Gastroesophageal sphincter (tissue), 4 donors: ENCODE data around the gene RIMS1. TPM values are rescaled to one million over a fixed set of nuclear protein-coding genes. Genes with fewer than 3 reads are reported as not detected.

Source experiments
- ATAC-seq: fragments of 150-250 bp; one replicate; pipeline ENCODE4 v1.9.1; 2016; ENCODE audit warnings: mild to moderate bottlenecking, moderate library complexity
- H3K27ac ChIP-seq, 4 donors: fragments of 200-600 bp; sonication (generic) in 3 of 4; 1 replicate in 3 of 4; 2 replicates in 1 of 4; pipeline ENCODE4 v1.5.1; 2016 to 2019
- H3K27me3 ChIP-seq: fragments of 200-600 bp; sonication (generic); one replicate; pipeline ENCODE4 v1.5.1; 2019
- H3K36me3 ChIP-seq, 2 donors: fragments of 200-600 bp; sonication (generic); one replicate each; pipeline ENCODE4 v1.5.1; 2019; ENCODE audit warnings: control low read depth in 1 of 2
- H3K4me1 ChIP-seq, 3 donors: fragments of 200-600 bp; sonication (generic); 1 replicate in 2 of 3; 2 replicates in 1 of 3; pipeline ENCODE4 v1.5.1; 2016 to 2019; ENCODE audit warnings: control low read depth in 2 of 3
- H3K4me3 ChIP-seq, 2 donors: fragments of 200-600 bp; sonication (generic); one replicate each; pipeline ENCODE4 v1.5.1; 2019; ENCODE audit warnings: mild to moderate bottlenecking in 1 of 2, moderate library complexity in 1 of 2
- H3K9me3 ChIP-seq, 3 donors: fragments of 200-600 bp; sonication (generic); one replicate each; pipeline ENCODE4 v1.5.1; 2017 to 2019; ENCODE audit warnings: control low read depth in 2 of 3
- CTCF ChIP-seq, 4 experiments: fragments of 200-600 bp in 2 of 4; fragments of 450-650 bp in 2 of 4; sonication (generic) in 1 of 4; IDR thresholded peaks; one replicate each; pipeline ENCODE4 v1.5.1; 2017 to 2019; ENCODE audit warnings: antibody characterized with exemption in 4 of 4, mild to moderate bottlenecking in 2 of 4, moderate library complexity in 2 of 4
- EP300 ChIP-seq: sonication (generic); formaldehyde crosslinking; IDR thresholded peaks from one replicate; pipeline ENCODE4 v1.6.1; 2017; ENCODE audit warnings: antibody characterized with exemption, mild to moderate bottlenecking
- POLR2A ChIP-seq, 2 donors: fragments of 450-650 bp; IDR thresholded peaks; one replicate each; pipeline ENCODE4 v1.6.1; 2017; ENCODE audit warnings: antibody characterized with exemption in 2 of 2, mild to moderate bottlenecking in 2 of 2, moderate library complexity in 1 of 2
- POLR2AphosphoS5 ChIP-seq: sonication (generic); formaldehyde crosslinking; IDR thresholded peaks from one replicate; pipeline ENCODE4 v1.6.1; 2017; ENCODE audit warnings: antibody characterized with exemption
- WGBS, 2 donors: methylation state at CpG; one replicate each; pipeline ENCODE4 v1.1.5; 2018; ENCODE audit warnings: low coverage in 1 of 2; 5-methylcytosine and 5-hydroxymethylcytosine counted together
- total RNA-seq, 4 donors: library from RNA; depleted of rRNA; stranded (reverse); fragments of >200 nt; gene quantifications; one replicate each; pipeline ENCODE4 v1.1.0, GENCODE V29; 2016

The RIMS1 gene
- total RNA-seq, 4 donors from 2014 or later, result 9.3 to 66.5 (median 17.7) TPM

DNA sequence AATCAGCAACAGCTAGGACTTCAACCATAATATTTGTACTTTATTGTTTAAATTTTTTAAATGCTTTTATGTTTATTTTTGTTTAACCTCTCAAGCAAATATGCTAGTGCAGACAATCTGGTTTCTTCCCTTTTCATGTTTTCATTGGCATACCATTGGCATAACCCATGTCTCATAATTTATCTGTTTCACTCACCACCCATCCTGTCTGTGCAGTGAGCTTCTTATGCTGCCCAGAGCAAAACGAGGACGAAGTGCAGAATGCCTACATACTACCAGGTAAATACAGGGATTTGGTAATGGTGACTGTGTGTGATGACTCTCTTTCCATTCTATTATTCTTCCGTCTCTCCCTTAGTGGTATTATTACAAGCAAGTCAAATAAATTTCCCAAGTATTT, 374.1 kb downstream of the RIMS1 start:
- TF ChIP-seq CTCF (IDR thresholded peaks at IDR 0.05) (no peak), POLR2AphosphoS5 (no peak), POLR2A (IDR thresholded peaks at IDR 0.05) (no peak), EP300 (no peak)
- no peak for ATAC-seq
- 33 to 74% methylated on average over 2 to 3 of the region's 3 CpGs for WGBS, 2 donors

DNA sequence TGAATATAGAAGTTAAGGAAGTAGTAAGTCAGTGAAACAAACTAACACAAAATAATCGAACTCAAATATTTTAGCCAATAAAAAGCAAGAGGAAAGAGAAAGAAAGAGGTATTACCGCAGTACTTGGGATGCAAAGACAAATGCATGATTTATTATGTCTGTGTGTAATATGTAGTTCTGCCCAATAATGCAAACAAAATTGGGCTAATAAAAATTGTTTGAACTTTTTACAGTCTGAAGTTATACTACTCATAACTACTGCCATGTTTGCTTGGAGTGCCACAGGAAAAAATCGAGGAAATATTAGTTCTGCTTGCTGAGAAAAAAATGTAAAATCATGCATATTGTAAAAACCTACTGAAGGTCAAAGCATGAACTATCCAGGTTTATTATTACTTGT, 375.2 kb downstream of the RIMS1 start:
- TF ChIP-seq CTCF (IDR thresholded peaks at IDR 0.05) (no peak), POLR2AphosphoS5 (no peak), POLR2A (IDR thresholded peaks at IDR 0.05) (no peak), EP300 (no peak)
- WGBS, 2 donors, result 81 to 86% methylated on average over 3 of the region's 3 CpGs
- Histone ChIP-seq H3K36me3 (no peaks in the 10 kb centered on the region), H3K4me1 (no peaks in the 10 kb centered on the region), H3K9me3 (no peaks in the 10 kb centered on the region), H3K4me3 (no peak overlapping the region), H3K27ac (no peak overlapping the region), H3K27me3 (no peaks in the 10 kb centered on the region)
- ATAC-seq, result no peak

More for the DNA sequence above, 374.1 kb downstream of the RIMS1 start:
- H3K9me3 ChIP-seq, result no peaks in the 10 kb centered on the region
- no peak overlapping the region for H3K4me3 ChIP-seq
- no peaks in the 10 kb centered on the region for H3K27me3 ChIP-seq
- no peaks in the 10 kb centered on the region for H3K4me1 ChIP-seq
- H3K36me3 ChIP-seq, result no peaks in the 10 kb centered on the region
- no peak overlapping the region for H3K27ac ChIP-seq

DNA sequence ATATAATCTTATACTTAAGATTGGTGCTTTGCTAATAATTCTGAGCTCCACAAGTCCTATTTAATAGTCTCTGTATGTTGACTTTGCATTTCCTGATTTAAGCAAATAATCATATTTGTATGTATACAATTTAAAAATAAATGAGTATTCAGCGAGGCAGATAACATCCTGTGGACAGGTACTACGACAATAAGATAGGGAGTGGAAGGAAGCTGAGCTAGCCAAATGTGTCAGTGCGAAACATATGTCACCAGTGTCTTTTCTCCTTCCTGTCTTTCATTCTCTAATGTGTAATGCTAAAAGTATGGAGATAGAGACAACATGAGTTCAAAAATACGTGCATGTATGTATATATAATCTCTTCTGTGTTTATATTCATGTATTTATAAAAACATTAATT, 375.9 kb downstream of the RIMS1 start:
- Histone ChIP-seq H3K27ac (no peak overlapping the region), H3K9me3 (no peaks in the 10 kb centered on the region), H3K36me3 (no peaks in the 10 kb centered on the region), H3K27me3 (no peaks in the 10 kb centered on the region), H3K4me1 (no peaks in the 10 kb centered on the region), H3K4me3 (no peak overlapping the region)
- no peak for ATAC-seq
- WGBS, 2 donors, result 43 to 74% methylated on average over 4 of the region's 4 CpGs
- TF ChIP-seq POLR2A (IDR thresholded peaks at IDR 0.05), result no peak
- no peak for TF ChIP-seq CTCF (IDR thresholded peaks at IDR 0.05)
- no peak for TF ChIP-seq EP300
- no peak for TF ChIP-seq POLR2AphosphoS5

- no peak overlapping the region for H3K27ac ChIP-seq
- H3K27me3 ChIP-seq, result no peaks in the 10 kb centered on the region
- WGBS, 2 donors, result 100% methylated on average over 1 of the region's 1 CpG
These were observed 381.1 kb downstream of the RIMS1 start for GRCh38 chr6:72267470-72267869.

DNA sequence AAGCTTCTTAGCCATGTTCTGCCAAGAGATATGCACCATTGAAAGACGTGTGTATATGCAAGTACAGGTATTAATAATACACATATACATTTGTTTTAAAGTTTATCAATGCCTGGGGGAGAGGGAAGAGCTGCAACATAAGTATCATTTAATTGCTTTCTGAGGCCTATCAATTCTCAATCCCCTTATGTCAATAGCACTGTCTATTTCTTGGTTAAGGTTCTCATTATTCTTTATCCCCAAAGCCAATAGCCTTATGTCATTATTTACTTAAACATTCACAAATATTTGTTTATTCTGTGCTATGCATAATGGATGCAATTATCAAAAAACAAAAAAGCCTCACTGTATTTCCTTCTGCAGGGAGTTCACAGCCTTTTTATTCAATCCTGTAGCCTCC, 385.2 kb downstream of the RIMS1 start:
- WGBS, 2 donors, result 75 to 76% methylated on average over 1 of the region's 1 CpG
- TF ChIP-seq POLR2A (IDR thresholded peaks at IDR 0.05), result no peak
- no peak for TF ChIP-seq POLR2AphosphoS5
- no peak for TF ChIP-seq CTCF (IDR thresholded peaks at IDR 0.05)
- TF ChIP-seq EP300, result no peak
- H3K9me3 ChIP-seq, result no peaks in the 10 kb centered on the region
- H3K4me3 ChIP-seq, result no peak overlapping the region
- H3K36me3 ChIP-seq, result no peaks in the 10 kb centered on the region
- no peak overlapping the region for H3K27ac ChIP-seq
- H3K27me3 ChIP-seq, result no peaks in the 10 kb centered on the region
- H3K4me1 ChIP-seq, result no peaks in the 10 kb centered on the region
- no peak for ATAC-seq

More at GRCh38 chr6:72267470-72267869, 381.1 kb downstream of the RIMS1 start:
- no peak for TF ChIP-seq POLR2AphosphoS5
- no peaks in the 10 kb centered on the region for H3K36me3 ChIP-seq
- no peak for ATAC-seq
- no peak overlapping the region for H3K4me3 ChIP-seq
- no peaks in the 10 kb centered on the region for H3K4me1 ChIP-seq
- H3K9me3 ChIP-seq, result no peaks in the 10 kb centered on the region
